Panc1 (cell line): Measurements from ENCODE around the gene SP4.

Experiments
- POLR2AphosphoS5 ChIP-seq: IDR thresholded peaks from 2 replicates; pipeline ENCODE4 v1.6.1; 2012; ENCODE audit warnings: mild to moderate bottlenecking, low read depth, low read length, moderate library complexity
- SIN3A ChIP-seq: IDR thresholded peaks from 2 replicates; pipeline ENCODE4 v1.6.1; 2012; ENCODE audit warnings: low read depth, mild to moderate bottlenecking, low read length, moderate library complexity, borderline replicate concordance; ENCODE audit not compliant: insufficient read depth
- TCF7L2 ChIP-seq: IDR thresholded peaks from 2 replicates; pipeline ENCODE4 v1.6.1; 2011; ENCODE audit warnings: mild to moderate bottlenecking, low read depth, low read length, inconsistent platforms
- TF ChIP-seq, protein P1 (sequence below): fragments of 450-650 bp; IDR thresholded peaks from 2 replicates; pipeline ENCODE4 v1.5.1; 2017; ENCODE audit warnings: mild to moderate bottlenecking
- TF ChIP-seq, protein P2 (sequence below), 2 experiments: IDR thresholded peaks; 2 replicates each; pipeline ENCODE4 v1.6.1; 2011 to 2012; ENCODE audit warnings: low read depth in 2 of 2, control low read depth in 1 of 2, low read length in 1 of 2, mild to moderate bottlenecking in 1 of 2, moderate library complexity in 1 of 2; ENCODE audit not compliant: insufficient read depth in 1 of 2

DNA sequence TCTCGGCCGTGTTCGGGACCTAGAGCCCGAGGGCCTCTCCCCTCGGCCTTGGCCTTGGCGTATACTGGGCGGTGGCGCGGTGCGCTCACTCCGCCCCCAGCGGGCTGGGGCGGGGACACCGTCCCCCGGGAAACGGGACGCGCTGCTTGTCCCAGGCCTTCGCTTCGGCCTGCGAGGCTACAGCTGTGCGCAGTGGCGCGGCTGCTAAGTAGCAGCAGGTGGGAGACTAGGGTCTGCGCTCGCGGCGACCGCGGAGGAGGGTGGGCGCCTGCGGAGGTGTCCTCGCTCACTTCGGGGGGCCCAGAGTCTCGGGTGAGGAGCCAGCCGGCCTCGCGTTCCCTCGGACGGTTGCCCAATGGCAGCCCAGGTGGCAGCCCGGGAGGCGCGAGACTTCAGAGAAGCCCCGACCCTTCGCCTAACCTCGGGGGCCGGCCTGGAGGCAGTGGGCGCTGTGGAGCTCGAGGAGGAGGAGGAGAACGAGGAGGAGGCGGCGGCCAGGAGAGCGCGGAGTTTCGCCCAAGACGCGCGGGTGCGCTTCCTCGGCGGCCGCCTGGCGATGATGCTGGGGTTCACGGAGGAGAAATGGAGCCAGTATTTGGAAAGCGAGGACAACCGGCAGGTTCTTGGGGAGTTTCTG is 115.1 kb downstream of the SP4 start, which contains the start of gene DNAH11:
- TF ChIP-seq, protein P1, sequence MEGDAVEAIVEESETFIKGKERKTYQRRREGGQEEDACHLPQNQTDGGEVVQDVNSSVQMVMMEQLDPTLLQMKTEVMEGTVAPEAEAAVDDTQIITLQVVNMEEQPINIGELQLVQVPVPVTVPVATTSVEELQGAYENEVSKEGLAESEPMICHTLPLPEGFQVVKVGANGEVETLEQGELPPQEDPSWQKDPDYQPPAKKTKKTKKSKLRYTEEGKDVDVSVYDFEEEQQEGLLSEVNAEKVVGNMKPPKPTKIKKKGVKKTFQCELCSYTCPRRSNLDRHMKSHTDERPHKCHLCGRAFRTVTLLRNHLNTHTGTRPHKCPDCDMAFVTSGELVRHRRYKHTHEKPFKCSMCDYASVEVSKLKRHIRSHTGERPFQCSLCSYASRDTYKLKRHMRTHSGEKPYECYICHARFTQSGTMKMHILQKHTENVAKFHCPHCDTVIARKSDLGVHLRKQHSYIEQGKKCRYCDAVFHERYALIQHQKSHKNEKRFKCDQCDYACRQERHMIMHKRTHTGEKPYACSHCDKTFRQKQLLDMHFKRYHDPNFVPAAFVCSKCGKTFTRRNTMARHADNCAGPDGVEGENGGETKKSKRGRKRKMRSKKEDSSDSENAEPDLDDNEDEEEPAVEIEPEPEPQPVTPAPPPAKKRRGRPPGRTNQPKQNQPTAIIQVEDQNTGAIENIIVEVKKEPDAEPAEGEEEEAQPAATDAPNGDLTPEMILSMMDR, result no peak; the same call in 1 of the 2 replicates
- TF ChIP-seq POLR2AphosphoS5 (no peak), TCF7L2 (no peak), SIN3A (0 out of 2 replicates have a peak, but pooled peaks have one; percentile 35)
- TF ChIP-seq, protein P2, sequence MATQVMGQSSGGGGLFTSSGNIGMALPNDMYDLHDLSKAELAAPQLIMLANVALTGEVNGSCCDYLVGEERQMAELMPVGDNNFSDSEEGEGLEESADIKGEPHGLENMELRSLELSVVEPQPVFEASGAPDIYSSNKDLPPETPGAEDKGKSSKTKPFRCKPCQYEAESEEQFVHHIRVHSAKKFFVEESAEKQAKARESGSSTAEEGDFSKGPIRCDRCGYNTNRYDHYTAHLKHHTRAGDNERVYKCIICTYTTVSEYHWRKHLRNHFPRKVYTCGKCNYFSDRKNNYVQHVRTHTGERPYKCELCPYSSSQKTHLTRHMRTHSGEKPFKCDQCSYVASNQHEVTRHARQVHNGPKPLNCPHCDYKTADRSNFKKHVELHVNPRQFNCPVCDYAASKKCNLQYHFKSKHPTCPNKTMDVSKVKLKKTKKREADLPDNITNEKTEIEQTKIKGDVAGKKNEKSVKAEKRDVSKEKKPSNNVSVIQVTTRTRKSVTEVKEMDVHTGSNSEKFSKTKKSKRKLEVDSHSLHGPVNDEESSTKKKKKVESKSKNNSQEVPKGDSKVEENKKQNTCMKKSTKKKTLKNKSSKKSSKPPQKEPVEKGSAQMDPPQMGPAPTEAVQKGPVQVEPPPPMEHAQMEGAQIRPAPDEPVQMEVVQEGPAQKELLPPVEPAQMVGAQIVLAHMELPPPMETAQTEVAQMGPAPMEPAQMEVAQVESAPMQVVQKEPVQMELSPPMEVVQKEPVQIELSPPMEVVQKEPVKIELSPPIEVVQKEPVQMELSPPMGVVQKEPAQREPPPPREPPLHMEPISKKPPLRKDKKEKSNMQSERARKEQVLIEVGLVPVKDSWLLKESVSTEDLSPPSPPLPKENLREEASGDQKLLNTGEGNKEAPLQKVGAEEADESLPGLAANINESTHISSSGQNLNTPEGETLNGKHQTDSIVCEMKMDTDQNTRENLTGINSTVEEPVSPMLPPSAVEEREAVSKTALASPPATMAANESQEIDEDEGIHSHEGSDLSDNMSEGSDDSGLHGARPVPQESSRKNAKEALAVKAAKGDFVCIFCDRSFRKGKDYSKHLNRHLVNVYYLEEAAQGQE (IDR thresholded peaks at IDR 0.05; ENCODE audit: insufficient read depth in 1 of 2, low read depth in 2 of 2, low read length in 1 of 2), result no peak
